Calu3 (cell line): Measurements from ENCODE around the gene RNF14. TPM values are rescaled to one million over a fixed set of nuclear protein-coding genes. Genes with fewer than 3 reads are reported as not detected.

Experiments
- BruUV-seq: library from RNA; stranded (reverse); fragments of 400-500 nt; replicated peaks from 2 replicates; lab custom pipeline; 2021; lab: Mats Ljungman, UMichigan
- CTCF ChIA-PET: fragments of 300-600 bp; sonication (Branson Sonifier 250); formaldehyde crosslinking; loops from one replicate; lab custom pipeline; 2022; ENCODE audit warnings: antibody characterized with exemption; lab: Charles Lee
- DNase-seq: peaks from one replicate; pipeline ENCODE4 v3.0.0; 2022
- H3K27ac Mint-ChIP-seq: one replicate; pipeline ENCODE4 v1.8.0; 2022; ENCODE audit warnings: mixed read lengths; ENCODE audit not compliant: unreplicated experiment
- H3K27me3 Mint-ChIP-seq: one replicate; pipeline ENCODE4 v1.8.0; 2022; ENCODE audit warnings: mixed read lengths; ENCODE audit not compliant: unreplicated experiment
- H3K36me3 Mint-ChIP-seq: one replicate; pipeline ENCODE4 v1.8.0; 2022; ENCODE audit warnings: mild to moderate bottlenecking, moderate library complexity, mixed read lengths; ENCODE audit not compliant: insufficient read depth, unreplicated experiment
- H3K4me1 Mint-ChIP-seq: one replicate; pipeline ENCODE4 v1.8.0; 2022; ENCODE audit warnings: mild to moderate bottlenecking, low read depth, mixed read lengths; ENCODE audit not compliant: unreplicated experiment
- H3K4me3 Mint-ChIP-seq: one replicate; pipeline ENCODE4 v1.8.0; 2022; ENCODE audit warnings: mild to moderate bottlenecking, low read depth, moderate library complexity, mixed read lengths; ENCODE audit not compliant: unreplicated experiment
- H3K9me3 Mint-ChIP-seq: one replicate; pipeline ENCODE4 v1.8.0; 2022; ENCODE audit warnings: low read depth, mixed read lengths; ENCODE audit not compliant: unreplicated experiment
- intact Hi-C: fragments of 100-400 bp; cut with micrococcal nuclease; formaldehyde crosslinking; loops from one replicate; pipeline ENCODE4 v1.10.0; 2022; ENCODE audit not compliant: unreplicated experiment
- total RNA-seq: library from RNA; stranded (reverse); gene quantifications from 2 replicates; pipeline ENCODE4 v1.2.3, GENCODE V29; 2022
- TF ChIP-seq, protein P1 (sequence below): fragments of 200-600 bp; IDR thresholded peaks from one replicate; pipeline ENCODE4 v1.8.0; 2022; ENCODE audit warnings: antibody characterized with exemption; ENCODE audit not compliant: unreplicated experiment

The RNF14 gene
- total RNA-seq, 1 experiment from 2014 or later, result 32.2 TPM

DNA sequence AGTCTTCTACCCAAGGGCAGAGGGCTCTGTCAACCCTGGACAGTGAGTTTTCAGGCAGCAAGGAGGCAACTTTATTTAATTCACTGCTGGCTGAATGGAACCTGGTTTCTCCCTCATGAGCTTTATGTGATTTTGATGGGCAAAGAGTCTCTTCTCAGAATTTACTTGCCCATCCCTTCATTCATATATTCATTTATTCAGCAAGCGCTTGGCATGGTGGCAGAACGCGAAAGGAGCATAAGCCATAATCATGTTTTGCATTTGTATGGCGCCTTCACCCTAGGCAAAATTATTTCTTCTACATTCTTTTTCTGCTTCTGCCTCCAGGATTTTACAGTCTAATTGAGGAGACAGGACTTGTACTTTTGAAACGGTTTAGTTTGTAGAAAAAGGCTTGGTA, 37.2 kb upstream of the RNF14 start:
- no TSS peak for BruUV-seq
- CTCF ChIA-PET, result no interaction called here
- no peak for DNase-seq
- Mint-ChIP-seq H3K4me3 (no peak overlapping the region), H3K9me3 (no peaks in the 10 kb centered on the region), H3K4me1 (no peaks in the 10 kb centered on the region), H3K27ac (no peak overlapping the region), H3K36me3 (peaks cover 52% of the 10 kb centered on the region), H3K27me3 (no peaks in the 10 kb centered on the region)
- intact Hi-C loops, result no loop called here
- TF ChIP-seq, protein P1, sequence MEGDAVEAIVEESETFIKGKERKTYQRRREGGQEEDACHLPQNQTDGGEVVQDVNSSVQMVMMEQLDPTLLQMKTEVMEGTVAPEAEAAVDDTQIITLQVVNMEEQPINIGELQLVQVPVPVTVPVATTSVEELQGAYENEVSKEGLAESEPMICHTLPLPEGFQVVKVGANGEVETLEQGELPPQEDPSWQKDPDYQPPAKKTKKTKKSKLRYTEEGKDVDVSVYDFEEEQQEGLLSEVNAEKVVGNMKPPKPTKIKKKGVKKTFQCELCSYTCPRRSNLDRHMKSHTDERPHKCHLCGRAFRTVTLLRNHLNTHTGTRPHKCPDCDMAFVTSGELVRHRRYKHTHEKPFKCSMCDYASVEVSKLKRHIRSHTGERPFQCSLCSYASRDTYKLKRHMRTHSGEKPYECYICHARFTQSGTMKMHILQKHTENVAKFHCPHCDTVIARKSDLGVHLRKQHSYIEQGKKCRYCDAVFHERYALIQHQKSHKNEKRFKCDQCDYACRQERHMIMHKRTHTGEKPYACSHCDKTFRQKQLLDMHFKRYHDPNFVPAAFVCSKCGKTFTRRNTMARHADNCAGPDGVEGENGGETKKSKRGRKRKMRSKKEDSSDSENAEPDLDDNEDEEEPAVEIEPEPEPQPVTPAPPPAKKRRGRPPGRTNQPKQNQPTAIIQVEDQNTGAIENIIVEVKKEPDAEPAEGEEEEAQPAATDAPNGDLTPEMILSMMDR, result no peak

- DNase-seq, result no peak
- Mint-ChIP-seq H3K9me3 (no peaks in the 10 kb centered on the region), H3K4me3 (no peak overlapping the region), H3K27ac (no peak overlapping the region), H3K36me3 (peaks cover 39% of the 10 kb centered on the region), H3K4me1 (no peaks in the 10 kb centered on the region), H3K27me3 (no peaks in the 10 kb centered on the region)
- no TSS peak for BruUV-seq
- intact Hi-C loops, result no loop called here
- TF ChIP-seq, protein P1, result no peak
- CTCF ChIA-PET, result no interaction called here
Observed at GRCh38 chr5:141933151-141933550, 35.8 kb upstream of the RNF14 start.

GRCh38 chr5:141934099-141934844, 34.6 kb upstream of the RNF14 start:
- no peak overlapping the region for H3K4me3 Mint-ChIP-seq
- no peaks in the 10 kb centered on the region for H3K27me3 Mint-ChIP-seq
- TF ChIP-seq, protein P1, result no peak
- no peaks in the 10 kb centered on the region for H3K9me3 Mint-ChIP-seq
- H3K27ac Mint-ChIP-seq, result no peak overlapping the region
- CTCF ChIA-PET, result no interaction called here
- no peak for DNase-seq
- BruUV-seq, result no TSS peak
- H3K36me3 Mint-ChIP-seq, result peaks cover 36% of the 10 kb centered on the region
- H3K4me1 Mint-ChIP-seq, result no peaks in the 10 kb centered on the region
- intact Hi-C loops, result no loop called here

DNA sequence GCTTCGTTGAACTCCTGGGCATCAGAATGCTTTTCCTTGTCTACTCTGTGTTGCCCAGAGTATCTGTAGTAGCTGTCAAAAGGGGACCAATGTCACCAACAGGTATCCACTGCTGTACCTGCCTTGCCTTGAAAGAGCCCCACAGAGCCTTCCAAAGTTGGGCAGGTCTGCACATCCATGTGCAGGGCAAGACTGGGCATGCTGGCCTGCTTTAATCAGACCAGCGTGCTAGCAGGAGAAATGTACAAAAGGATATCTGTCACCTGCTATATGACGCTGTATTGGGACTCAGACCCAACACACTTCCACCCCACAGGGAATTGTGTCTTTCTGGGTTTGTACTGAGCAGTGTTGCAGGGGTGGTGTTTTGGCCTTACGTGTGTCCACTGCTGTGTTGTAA, 33.4 kb upstream of the RNF14 start:
- no peaks in the 10 kb centered on the region for H3K27me3 Mint-ChIP-seq
- DNase-seq, result no peak
- no peaks in the 10 kb centered on the region for H3K9me3 Mint-ChIP-seq
- intact Hi-C loops, result no loop called here
- H3K4me3 Mint-ChIP-seq, result no peak overlapping the region
- no peaks in the 10 kb centered on the region for H3K4me1 Mint-ChIP-seq
- CTCF ChIA-PET, result interaction anchor here (0.5 kb wide), 1 partner anchor 1351 kb away, joined by 5 read pairs; no protein-coding TSS in a partner anchor
- no peak overlapping the region for H3K27ac Mint-ChIP-seq
- TF ChIP-seq, protein P1, result no peak
- no TSS peak for BruUV-seq
- peaks cover 27% of the 10 kb centered on the region for H3K36me3 Mint-ChIP-seq
